ENCODE data around the gene PC. TPM values are rescaled to one million over a fixed set of nuclear protein-coding genes. Genes with fewer than 3 reads are reported as not detected.

The PC gene
- total and polyA plus RNA-seq, 9 of the 15 experiments (the other 6 are each of a cell fraction or from before 2014, with no cell fraction given), result 0.94 to 38.0 (median 8.7) TPM

- Histone ChIP-seq H3K9me3 (replicated peaks; ENCODE audit: control insufficient read depth, insufficient read depth, low read depth, low read length) (no peaks in the 10 kb centered on the region), H3K9me1 (ENCODE audit: control insufficient read depth, insufficient read depth, low read length) (no peaks in the 10 kb centered on the region), H2AFZ (ENCODE audit: low read depth, low read length) (no peak overlapping the region), H3K36me3 (ENCODE audit: control insufficient read depth, insufficient read depth, low read length) (peaks cover 9% of the 10 kb centered on the region; the same call in 2 of the 3 replicates), H3K79me2 (ENCODE audit: control insufficient read depth, insufficient read depth, low read length) (no peaks in the 10 kb centered on the region), H3K27ac (ENCODE audit: extremely low read depth, low read depth, low read length) (no peak overlapping the region), H4K20me1 (replicated peaks; ENCODE audit: control insufficient read depth, insufficient read depth, low read length) (no peaks in the 10 kb centered on the region; the same call in 1 of the 2 replicates), H3K4me3 (no peak overlapping the region), H3K27me3 (ENCODE audit: control insufficient read depth in 2 of 2, insufficient read depth in 2 of 2, low read length in 2 of 2) (no peaks in the 10 kb centered on the region), H3K4me1 (replicated peaks in 1 of 2; ENCODE audit: control insufficient read depth in 2 of 2, insufficient read depth in 2 of 2, low read length in 2 of 2) (peaks cover 1 to 10% of the 10 kb centered on the region in 2 experiments; a peak in 3 of 5 replicates), H3K4me2 (ENCODE audit: insufficient read depth, low read length) (no peak overlapping the region), H3K9ac (ENCODE audit: insufficient read depth in 1 of 2, low read depth in 2 of 2, low read length in 2 of 2) (peak overlapping the region in 1 of 2 experiments; percentile 70; a peak in 1 of 4 replicates)
- FAIRE-seq (no peak), ATAC-seq (no peak), DNase-seq (ENCODE audit: extremely low read depth in 1 of 4, low spot score in 3 of 4) (no peak)
- TF ChIP-seq ZBTB43 (CRISPR knock-in tag; IDR thresholded peaks at IDR 0.05) (no peak), DACH1 (IDR thresholded peaks at IDR 0.05; ENCODE audit: partially characterized antibody) (no peak), NFIC (IDR thresholded peaks at IDR 0.05) (peak; percentile 82), ZBTB11 (CRISPR knock-in tag; IDR thresholded peaks at IDR 0.05) (no peak), MEF2D (tag; conservative IDR thresholded peaks at IDR 0.05; ENCODE audit: low read depth) (no peak), ZNF146 (CRISPR knock-in tag; IDR thresholded peaks at IDR 0.05; ENCODE audit: unreplicated experiment) (no peak)
- in situ Hi-C loops (cut with MboI) (no loop called here), intact Hi-C loops (cut with micrococcal nuclease) (no loop called here)
- CTCF ChIA-PET (ENCODE audit: low intra/inter-chr PET ratio), result no interaction called here
- POLR2A ChIA-PET, result interaction anchor here (1.6 kb wide), 1 partner anchor 20 kb away, joined by 5 read pairs; no protein-coding TSS in a partner anchor
- WGBS (ENCODE audit: insufficient coverage, low coverage, missing lambda C conversion rate), result 74% methylated on average over 7 of the region's 7 CpGs
- no TSS peak for BruUV-seq (replicated peaks)
Measured at GRCh38 chr11:66951927-66952337, 6.3 kb downstream of the PC start.
